Measurements from ENCODE around the gene MLLT3.

GRCh38 chr9:20569525-20569924 lies 52.8 kb downstream of the MLLT3 start:
- TF ChIP-seq SRF (IDR thresholded peaks at IDR 0.05; ENCODE audit: low read depth, low read length) (no peak), FOXA1 (IDR thresholded peaks at IDR 0.05) (no peak), FOXA1 (CRISPR knock-in tag; IDR thresholded peaks at IDR 0.05) (no peak), CTCF (CRISPR knock-in tag; IDR thresholded peaks at IDR 0.05) (no peak), RBM39 (IDR thresholded peaks at IDR 0.05; ENCODE audit: low read depth, low read length, poor library complexity, severe bottlenecking) (no peak), ZFP36 (IDR thresholded peaks at IDR 0.05; ENCODE audit: borderline replicate concordance, low read depth, low read length, partially characterized antibody) (no peak)

All from HepG2 (cell line).